OCI-LY3 (cell line): ENCODE results near the gene SRP68.

Experiments used
- H2AFZ ChIP-seq: fragments of 200-600, 300-600 bp; shearing (Covaris generic); 2 replicates; pipeline ENCODE4 v1.6.0; 2014; ENCODE audit warnings: antibody characterized with exemption, low read depth, low read length
- H3K27ac ChIP-seq: fragments of 200-600, 300-600 bp; sonication (generic); 2 replicates; pipeline ENCODE4 v1.5.1; 2014; ENCODE audit warnings: mild to moderate bottlenecking, low read length, moderate library complexity, mixed read lengths
- H3K27me3 ChIP-seq: fragments of 200-600, 300-600 bp; sonication (generic); 2 replicates; pipeline ENCODE4 v1.6.1; 2014; ENCODE audit warnings: low read depth, low read length, mixed read lengths
- H3K36me3 ChIP-seq: fragments of 200-600, 300-600 bp; sonication (generic); replicated peaks from 2 replicates; pipeline ENCODE3; 2014; ENCODE audit warnings: low read depth, low read length, mixed read lengths
- H3K4me1 ChIP-seq: fragments of 300-600, 200-600 bp; sonication (generic); 2 replicates; pipeline ENCODE4 v1.6.1; 2014; ENCODE audit warnings: low read length, mixed read lengths
- H3K4me2 ChIP-seq: fragments of 200-600, 300-600 bp; sonication (generic); 2 replicates; pipeline ENCODE4 v1.6.1; 2014; ENCODE audit warnings: low read length, mixed read lengths
- H3K4me3 ChIP-seq: fragments of 300-600, 200-600 bp; sonication (generic); 2 replicates; pipeline ENCODE4 v1.5.1; 2014; ENCODE audit warnings: antibody characterized with exemption, mild to moderate bottlenecking, low read length, moderate library complexity
- H3K79me2 ChIP-seq: fragments of 300-600, 200-600 bp; shearing (Covaris generic); 2 replicates; pipeline ENCODE4 v1.6.1; 2014; ENCODE audit warnings: mild to moderate bottlenecking, low read length, mixed read lengths
- H3K9ac ChIP-seq: fragments of 300-600, 200-600 bp; shearing (Covaris generic); 2 replicates; pipeline ENCODE4 v1.6.0; 2014; ENCODE audit warnings: mild to moderate bottlenecking, low read length, moderate library complexity
- H3K9me3 ChIP-seq: fragments of 200-600, 300-600 bp; shearing (Covaris generic); 2 replicates; pipeline ENCODE4 v1.6.1; 2014; ENCODE audit warnings: low read length, mixed read lengths; ENCODE audit not compliant: insufficient read depth
- H4K20me1 ChIP-seq: fragments of 200-600, 300-600 bp; sonication (generic); 2 replicates; pipeline ENCODE4 v1.6.1; 2016; ENCODE audit warnings: low read length, mixed read lengths; ENCODE audit not compliant: insufficient read depth
- EZH2phosphoT487 ChIP-seq: fragments of 200-600 bp; shearing (Covaris generic); IDR thresholded peaks from 2 replicates; pipeline ENCODE4 v1.6.1; 2018; ENCODE audit warnings: antibody characterized with exemption, mixed run types, low read depth
- TF ChIP-seq, protein P1 (sequence below): fragments of 200-600, 300-600 bp; sonication (generic); IDR thresholded peaks from 2 replicates; pipeline ENCODE4 v1.5.1; 2014; ENCODE audit warnings: antibody characterized with exemption, low read length, low read depth

The SRP68 gene

DNA sequence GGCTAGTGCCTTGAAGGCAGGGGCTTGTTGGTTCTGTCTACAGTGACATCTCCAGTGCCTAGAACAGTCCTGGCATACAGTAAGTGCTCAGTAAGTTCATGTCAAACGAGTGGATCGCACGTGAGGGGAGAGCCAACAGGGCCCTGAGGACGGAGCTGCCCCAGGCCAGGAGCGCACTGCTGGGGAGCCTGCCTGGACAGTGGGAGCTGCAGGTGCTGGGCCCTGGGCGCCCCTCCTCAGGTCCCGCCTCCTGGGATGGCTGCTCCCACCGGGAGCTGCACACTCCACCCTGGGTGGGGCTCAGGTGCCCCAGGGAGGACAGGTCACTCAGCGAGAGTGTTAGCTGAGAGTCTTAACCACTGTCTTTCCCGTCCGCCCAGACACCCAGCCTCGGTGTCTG, 47.0 kb downstream of the SRP68 start:
- Histone ChIP-seq H3K9ac (no peak overlapping the region), H3K36me3 (no peaks in the 10 kb centered on the region), H2AFZ (no peak overlapping the region), H4K20me1 (no peaks in the 10 kb centered on the region), H3K27ac (no peak overlapping the region), H3K4me2 (no peak overlapping the region), H3K4me3 (no peak overlapping the region), H3K27me3 (no peaks in the 10 kb centered on the region), H3K4me1 (no peaks in the 10 kb centered on the region), H3K9me3 (no peaks in the 10 kb centered on the region), H3K79me2 (no peaks in the 10 kb centered on the region)
- TF ChIP-seq EZH2phosphoT487 = no peak
- TF ChIP-seq, protein P1, sequence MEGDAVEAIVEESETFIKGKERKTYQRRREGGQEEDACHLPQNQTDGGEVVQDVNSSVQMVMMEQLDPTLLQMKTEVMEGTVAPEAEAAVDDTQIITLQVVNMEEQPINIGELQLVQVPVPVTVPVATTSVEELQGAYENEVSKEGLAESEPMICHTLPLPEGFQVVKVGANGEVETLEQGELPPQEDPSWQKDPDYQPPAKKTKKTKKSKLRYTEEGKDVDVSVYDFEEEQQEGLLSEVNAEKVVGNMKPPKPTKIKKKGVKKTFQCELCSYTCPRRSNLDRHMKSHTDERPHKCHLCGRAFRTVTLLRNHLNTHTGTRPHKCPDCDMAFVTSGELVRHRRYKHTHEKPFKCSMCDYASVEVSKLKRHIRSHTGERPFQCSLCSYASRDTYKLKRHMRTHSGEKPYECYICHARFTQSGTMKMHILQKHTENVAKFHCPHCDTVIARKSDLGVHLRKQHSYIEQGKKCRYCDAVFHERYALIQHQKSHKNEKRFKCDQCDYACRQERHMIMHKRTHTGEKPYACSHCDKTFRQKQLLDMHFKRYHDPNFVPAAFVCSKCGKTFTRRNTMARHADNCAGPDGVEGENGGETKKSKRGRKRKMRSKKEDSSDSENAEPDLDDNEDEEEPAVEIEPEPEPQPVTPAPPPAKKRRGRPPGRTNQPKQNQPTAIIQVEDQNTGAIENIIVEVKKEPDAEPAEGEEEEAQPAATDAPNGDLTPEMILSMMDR = no peak

DNA sequence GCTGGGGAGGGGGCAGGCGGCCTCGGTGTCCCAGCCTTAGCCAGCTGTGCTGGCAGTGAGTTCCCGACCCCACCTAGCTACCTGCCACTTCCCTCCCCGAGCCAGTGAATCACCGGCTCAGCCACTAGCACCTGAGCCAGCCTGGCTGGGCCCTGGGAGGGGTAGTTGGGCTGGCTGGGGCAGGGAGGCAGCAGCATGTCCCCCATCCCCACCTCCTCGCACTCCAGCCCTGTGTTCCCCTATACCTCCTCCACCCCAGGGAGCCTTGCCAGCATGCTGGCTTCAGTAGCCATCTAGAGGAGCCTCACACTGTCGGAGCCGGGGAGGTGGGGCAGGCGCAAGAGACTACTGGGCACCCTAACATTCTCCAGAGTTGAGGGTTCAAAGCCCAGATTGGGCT, 48.0 kb downstream of the SRP68 start:
- no peak overlapping the region for H3K27ac ChIP-seq
- H4K20me1 ChIP-seq = no peaks in the 10 kb centered on the region
- no peaks in the 10 kb centered on the region for H3K9me3 ChIP-seq
- no peak for TF ChIP-seq EZH2phosphoT487
- TF ChIP-seq, protein P1 = no peak
- no peaks in the 10 kb centered on the region for H3K79me2 ChIP-seq
- H3K9ac ChIP-seq = no peak overlapping the region
- H2AFZ ChIP-seq = no peak overlapping the region
- no peaks in the 10 kb centered on the region for H3K36me3 ChIP-seq
- no peaks in the 10 kb centered on the region for H3K4me1 ChIP-seq
- H3K27me3 ChIP-seq = no peaks in the 10 kb centered on the region
- H3K4me2 ChIP-seq = no peak overlapping the region
- no peak overlapping the region for H3K4me3 ChIP-seq

DNA sequence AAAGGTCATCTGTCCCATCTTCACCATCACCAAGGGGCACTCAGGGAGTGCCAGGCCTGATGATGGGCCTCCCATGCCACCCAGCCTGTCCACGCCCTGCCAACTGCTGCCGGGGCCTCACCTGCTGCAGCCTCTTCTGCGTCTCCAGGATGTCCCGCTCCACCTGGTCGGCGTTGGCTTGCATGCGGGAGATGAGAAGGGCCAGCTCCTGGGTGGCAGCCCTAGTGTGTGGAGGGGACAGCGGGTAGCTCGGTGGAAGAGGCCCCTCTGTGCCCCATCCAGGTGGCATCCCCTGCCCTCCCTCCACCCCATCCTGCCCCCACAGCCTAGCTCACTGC, 48.4 kb downstream of the SRP68 start:
- no peaks in the 10 kb centered on the region for H3K9me3 ChIP-seq
- no peaks in the 10 kb centered on the region for H3K27me3 ChIP-seq
- H2AFZ ChIP-seq = no peak overlapping the region
- H3K27ac ChIP-seq = no peak overlapping the region
- TF ChIP-seq, protein P1 = no peak
- no peak for TF ChIP-seq EZH2phosphoT487
- no peaks in the 10 kb centered on the region for H3K79me2 ChIP-seq
- no peak overlapping the region for H3K9ac ChIP-seq
- H4K20me1 ChIP-seq = no peaks in the 10 kb centered on the region
- H3K36me3 ChIP-seq = no peaks in the 10 kb centered on the region
- no peaks in the 10 kb centered on the region for H3K4me1 ChIP-seq
- no peak overlapping the region for H3K4me2 ChIP-seq
- no peak overlapping the region for H3K4me3 ChIP-seq

DNA sequence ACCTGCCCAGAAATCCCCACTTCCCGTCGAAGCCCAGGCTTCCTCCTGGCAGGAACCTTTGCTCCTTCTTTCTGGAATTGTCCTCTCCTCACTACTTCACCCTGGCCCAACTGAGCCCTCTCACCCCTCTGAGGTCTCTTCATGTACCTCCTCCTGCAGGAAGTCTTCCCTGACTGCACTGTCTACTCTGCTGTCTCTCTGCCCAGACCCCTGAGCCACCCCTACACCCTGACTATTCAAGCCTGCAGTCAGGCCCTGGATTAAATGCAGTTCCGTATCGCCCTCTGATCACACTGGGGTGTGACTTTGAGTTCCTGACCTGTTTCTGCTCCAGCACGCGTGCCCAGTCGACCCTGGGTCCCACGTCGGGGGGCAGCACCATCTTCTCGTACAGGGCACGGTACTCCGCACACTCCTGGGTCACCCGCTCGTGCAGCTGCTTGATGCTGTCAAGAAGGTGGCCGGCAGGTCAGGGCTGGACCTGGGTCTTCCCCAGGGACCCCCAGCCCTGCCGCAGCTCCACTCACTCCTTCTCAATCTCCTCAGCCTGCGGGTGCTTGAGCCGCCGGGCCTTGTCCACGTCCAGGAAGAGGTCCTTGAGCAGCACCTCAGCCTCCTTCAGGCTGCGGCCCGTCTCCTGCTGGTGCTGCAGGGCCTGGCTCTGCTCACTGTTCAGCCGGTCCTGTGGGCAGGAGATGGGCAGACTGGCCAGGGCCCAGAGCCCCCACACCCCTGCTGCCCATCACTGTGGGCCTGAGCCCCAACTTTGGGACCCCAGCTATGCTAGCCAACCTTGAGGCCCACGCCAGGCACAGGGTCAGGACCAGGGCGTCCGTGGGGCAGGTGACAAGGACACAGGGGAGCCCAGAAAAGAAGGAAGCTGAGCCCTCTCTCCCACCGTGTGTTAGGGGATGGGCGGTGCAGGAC, 49.1 kb downstream of the SRP68 start:
- Histone ChIP-seq H3K27ac (no peak overlapping the region), H3K4me2 (no peak overlapping the region), H3K9me3 (no peaks in the 10 kb centered on the region), H3K9ac (no peak overlapping the region), H2AFZ (no peak overlapping the region), H3K36me3 (no peaks in the 10 kb centered on the region), H3K4me3 (no peak overlapping the region), H3K27me3 (no peaks in the 10 kb centered on the region), H3K79me2 (no peaks in the 10 kb centered on the region), H4K20me1 (no peaks in the 10 kb centered on the region), H3K4me1 (no peaks in the 10 kb centered on the region)
- no peak for TF ChIP-seq EZH2phosphoT487
- TF ChIP-seq, protein P1 = no peak
